ENCODE measurements around the gene LETM1.

The LETM1 gene

GRCh38 chr4:1805493-1806222 is 50.3 kb downstream of the LETM1 start:
- no peak for DNase-seq

- no peak for DNase-seq
Observed at GRCh38 chr4:1804638-1805492, 51.1 kb downstream of the LETM1 start.

GRCh38 chr4:1803523-1804423 is 52.2 kb downstream of the LETM1 start:
- no peak for DNase-seq

GRCh38 chr4:1802720-1803522 is 53.0 kb downstream of the LETM1 start:
- no peak for DNase-seq

- no peak for DNase-seq
Observed at GRCh38 chr4:1802151-1802715, 53.7 kb downstream of the LETM1 start.

- no peak for DNase-seq
Observed at GRCh38 chr4:1801286-1801958, 54.5 kb downstream of the LETM1 start.

- no peak for DNase-seq
Observed at GRCh38 chr4:1800805-1801204, 55.2 kb downstream of the LETM1 start.

GRCh38 chr4:1799387-1800375 is 56.3 kb downstream of the LETM1 start:
- DNase-seq = no peak

- DNase-seq = no peak
Observed at GRCh38 chr4:1798580-1799386, 57.2 kb downstream of the LETM1 start.

- no peak for DNase-seq
Observed at GRCh38 chr4:1797861-1798579, 57.9 kb downstream of the LETM1 start.

- DNase-seq = no peak
Observed at GRCh38 chr4:1797298-1797860, 58.6 kb downstream of the LETM1 start.

- DNase-seq = no peak
Observed at GRCh38 chr4:1796486-1797204, 59.3 kb downstream of the LETM1 start.

GRCh38 chr4:1795299-1796195 is 60.4 kb downstream of the LETM1 start:
- DNase-seq = no peak

GRCh38 chr4:1794809-1795298 is 61.1 kb downstream of the LETM1 start:
- DNase-seq = no peak

GRCh38 chr4:1793940-1794808 is 61.8 kb downstream of the LETM1 start:
- peak in 1 of 2 experiments; percentile 11 for DNase-seq
